ENCODE results near the gene ZNF236.
"Not testable (repeated sequence)": the region's sequence is repeated elsewhere in the genome, so short reads cannot be mapped to it uniquely, and the experiment has no call there.

The ZNF236 gene

DNA sequence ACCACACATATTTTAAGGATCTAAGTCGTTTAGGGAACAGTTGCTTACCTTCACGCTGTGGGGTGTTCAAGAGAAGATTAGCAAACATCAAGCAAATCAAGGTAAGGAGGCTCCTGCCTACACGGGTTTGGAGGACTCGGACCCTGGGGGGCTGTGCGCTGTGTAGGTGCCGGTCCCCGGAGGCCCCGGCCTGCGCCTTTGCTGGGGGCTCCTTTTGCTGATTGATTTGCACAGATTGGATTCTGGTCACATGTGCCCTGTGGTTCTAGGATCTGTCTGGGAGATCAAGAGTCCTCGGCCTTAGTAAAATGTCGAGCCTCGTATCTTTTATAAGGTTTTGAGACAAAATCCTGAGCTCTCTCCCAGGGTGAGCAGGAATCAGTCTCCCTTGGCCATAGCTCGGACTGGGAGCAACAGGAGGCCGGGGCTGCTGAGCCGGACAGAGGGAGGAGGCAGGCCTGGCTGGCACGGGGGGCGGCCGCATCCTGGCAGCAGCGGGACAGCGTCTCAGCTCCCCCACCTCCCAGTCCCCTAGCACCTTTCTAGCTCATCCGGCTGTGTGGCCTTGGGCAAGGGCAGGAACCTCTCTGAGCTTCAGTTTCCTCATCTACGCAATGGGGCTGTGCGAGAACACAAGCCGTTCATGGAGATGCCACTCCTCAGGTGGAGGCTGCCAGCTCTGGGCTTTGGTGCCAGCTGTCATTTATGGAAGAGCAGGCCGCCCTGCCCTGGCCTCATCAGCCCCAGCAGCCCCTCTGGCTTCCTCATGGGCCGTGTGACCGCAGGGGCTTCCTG is 163.0 kb downstream of the ZNF236 start:
- DNase-seq (ENCODE audit: low read depth in 1 of 2, low spot score in 1 of 2): no peak

DNA sequence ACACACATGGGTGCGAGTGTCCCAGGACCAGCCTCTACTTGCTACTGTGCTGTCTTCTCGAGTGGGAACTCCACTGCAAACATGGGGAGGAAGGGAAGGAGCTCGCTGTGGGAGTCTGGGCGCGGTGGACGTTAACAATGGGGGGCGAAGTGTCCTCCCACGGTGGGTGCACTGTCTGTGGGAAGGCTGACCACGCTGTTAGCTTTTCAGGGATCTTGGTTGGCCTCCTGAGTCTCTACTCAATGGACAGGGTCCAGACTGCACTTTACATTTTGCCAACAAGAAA is 163.5 kb downstream of the ZNF236 start:
- no peak for DNase-seq (ENCODE audit: low read depth in 1 of 2, low spot score in 1 of 2)

DNA sequence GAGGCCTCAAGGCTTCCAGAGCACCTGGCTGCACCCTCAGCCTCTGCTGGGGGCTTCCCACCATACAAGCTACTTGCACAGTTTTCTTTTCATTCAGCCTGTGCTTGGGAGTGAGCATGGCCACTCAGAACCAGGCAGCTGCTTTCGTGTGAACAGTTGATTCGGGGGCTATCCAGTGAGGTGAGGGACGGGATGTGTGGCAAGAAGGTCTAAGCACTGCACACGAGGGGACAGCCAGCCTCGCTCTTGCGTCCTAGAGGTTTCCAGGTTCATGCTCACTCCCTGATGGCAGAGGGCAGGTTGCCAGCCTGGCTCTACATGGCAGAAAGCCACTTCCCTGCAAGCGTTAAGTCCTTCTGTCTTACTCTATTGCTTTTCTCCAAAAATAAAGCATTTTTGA is 164.0 kb downstream of the ZNF236 start:
- no peak for DNase-seq (ENCODE audit: low read depth in 1 of 2, low spot score in 1 of 2)

DNA sequence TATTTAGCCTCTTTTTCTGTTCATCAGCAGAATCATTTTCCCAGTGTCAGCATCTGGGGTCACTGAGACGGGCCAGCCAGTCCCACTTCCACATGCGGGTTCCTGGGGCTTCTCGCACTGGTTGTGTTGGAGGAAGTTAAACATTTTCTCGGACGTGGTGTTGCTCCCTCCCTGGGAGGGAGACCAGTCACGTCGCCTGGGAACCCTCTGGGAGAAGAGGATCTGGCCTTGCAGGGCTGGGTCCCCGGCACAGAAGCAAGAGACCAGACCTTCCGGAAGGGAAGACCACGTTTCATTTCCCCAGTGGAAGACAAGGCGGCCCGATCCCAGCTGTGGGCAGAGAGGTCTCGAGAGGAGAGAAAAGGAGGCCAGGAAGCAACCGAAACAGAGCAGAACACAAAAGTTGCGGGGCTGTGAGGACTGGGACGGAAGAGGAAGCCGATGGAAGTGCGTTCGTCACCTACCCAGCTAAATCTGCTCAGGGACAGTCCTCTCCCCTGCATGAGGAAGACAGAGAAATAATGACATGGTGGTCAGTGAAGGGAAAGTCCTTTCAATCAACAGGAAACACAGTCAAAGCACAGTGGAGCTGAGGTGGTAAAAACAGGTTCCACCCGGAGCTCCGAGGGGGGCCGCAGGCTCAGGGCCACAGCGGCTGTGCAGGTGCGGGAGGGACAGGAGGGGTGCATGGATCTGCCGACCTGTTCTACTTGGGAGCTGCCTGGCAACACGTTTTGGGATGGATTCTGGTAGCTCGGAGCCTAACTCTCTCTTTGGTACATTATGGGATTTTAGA is 165.9 kb downstream of the ZNF236 start:
- DNase-seq (ENCODE audit: low read depth in 1 of 2, low spot score in 1 of 2): no peak

DNA sequence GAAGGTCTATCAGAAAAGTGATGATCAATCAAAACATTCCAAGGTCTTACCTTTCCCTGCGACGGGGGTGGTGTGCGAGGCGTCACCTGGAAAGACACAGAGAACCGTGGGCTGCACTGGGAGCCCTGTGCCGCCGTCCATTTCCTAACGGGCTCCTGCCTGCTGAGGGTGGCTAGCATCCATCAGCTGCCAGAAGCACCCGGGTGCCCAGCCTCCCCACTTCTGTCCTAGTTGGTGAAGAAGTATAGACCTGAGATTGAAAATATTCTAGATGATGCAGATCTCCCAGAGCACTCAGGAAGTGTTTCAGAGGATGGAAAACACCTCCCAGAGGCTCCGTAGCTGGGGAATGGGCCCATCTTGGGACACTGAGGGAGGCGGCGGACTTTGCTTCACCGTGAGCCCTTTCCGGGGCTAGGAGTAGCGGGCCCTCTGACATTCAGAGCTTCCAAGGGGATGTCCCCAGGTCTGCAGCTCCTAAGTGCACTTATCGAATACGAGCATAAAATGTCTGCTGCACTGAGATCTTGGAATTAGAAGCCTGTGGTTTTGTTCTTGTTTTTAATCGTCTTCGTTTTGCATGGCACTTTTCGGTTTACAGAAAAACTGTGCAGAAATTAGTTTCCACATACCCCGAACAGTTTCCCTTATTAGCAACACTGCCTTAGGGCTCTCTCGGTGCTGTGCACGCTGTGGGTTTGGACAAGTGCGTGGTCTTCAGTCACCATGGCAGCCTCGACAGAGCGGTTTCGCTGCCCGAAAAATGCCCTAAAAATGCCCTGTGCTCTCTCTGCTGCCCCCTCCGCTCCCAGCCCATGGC is 166.7 kb downstream of the ZNF236 start:
- DNase-seq (ENCODE audit: low read depth in 1 of 2, low spot score in 1 of 2): no peak

DNA sequence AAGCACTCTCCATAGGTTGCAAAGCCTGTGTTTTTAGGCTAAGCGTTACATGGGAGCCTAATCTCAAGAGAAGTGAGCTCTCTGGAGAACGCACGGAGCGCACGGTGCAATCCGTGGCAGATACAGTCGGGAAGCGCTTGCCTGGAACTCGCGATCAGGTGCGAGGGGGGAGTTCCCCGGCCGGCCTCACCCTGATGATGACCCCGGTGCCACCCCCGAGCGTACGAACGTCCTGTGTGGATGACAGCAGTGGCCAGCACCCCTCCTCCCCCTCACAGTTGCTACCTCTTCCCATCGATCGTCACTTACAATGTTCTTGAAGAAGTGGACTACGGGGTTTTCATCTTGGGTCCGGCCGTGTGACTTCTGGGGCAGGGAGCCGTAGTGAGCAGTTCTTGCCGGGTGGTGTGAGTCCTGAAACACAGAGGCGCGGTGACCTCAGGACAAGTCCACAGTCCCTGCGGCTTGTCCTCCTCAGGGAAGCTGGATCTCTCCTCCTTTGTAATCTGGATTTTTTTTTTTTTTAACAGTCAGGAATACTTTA is 167.4 kb downstream of the ZNF236 start:
- no peak for DNase-seq (ENCODE audit: low read depth in 1 of 2, low spot score in 1 of 2)

DNA sequence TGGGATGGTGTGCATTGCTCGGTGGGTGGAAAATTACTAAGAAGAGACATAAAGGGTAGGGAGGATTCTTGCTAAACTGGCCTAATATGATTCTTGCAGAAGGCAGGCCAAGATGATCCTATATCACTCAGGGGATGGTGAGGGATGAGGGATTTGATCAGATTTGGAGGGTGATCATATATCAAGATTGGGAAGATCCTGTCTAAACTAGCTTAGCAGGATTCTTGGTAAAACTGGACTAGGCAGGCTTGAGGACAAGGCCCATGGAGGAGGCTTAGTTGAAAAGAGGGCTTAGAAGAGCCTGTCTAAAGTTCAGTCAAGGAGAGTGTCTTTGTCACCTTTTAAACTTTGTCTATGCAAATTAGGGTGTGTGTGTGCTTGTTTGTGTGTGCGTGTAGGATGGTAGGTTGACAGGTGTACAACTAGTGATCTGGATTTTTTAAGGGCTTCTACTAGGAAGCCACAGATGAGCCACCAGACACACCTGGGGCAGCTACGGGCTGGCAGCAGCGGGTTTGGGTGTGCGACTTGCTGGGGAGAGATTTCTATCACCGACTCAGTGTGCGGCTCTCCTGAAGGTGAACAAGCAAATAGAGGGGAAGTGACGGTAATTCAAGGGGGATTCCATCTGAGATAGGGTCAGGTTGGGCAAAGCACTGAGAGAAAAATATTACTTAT is 168.1 kb downstream of the ZNF236 start:
- not testable (repeated sequence) for DNase-seq (ENCODE audit: low read depth in 1 of 2, low spot score in 1 of 2)

DNA sequence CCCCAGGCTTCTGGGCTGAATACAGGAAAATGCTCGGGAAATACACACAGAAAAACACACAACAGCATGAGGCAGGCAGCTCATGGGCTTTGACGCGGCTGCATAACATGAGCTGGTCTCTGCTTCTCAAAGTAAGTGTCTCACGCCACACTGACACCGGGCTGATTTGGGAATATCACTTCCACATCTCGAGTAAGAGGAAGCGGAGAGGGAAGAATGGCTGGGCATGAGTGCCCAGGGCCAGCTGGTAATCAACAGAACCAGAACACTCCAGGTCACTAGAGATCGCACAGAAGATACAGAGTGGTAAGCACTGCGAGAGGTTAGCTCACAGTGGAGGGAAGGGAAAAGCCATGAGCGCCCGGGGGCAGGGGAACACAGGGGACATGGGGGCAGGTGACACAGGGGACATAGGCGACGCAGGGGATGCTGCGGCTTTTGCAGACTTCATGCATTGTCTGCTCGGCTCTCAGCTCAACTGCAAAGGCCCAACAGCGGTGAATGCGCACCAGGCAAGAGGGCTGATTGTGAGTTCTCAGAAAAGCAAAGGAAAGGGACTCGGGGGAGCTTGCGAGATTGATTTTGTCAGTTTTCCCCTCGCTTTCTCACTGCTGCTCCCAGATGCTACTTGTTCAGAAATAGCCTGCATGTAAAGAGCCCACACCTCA is 168.8 kb downstream of the ZNF236 start:
- DNase-seq (ENCODE audit: low read depth in 1 of 2, low spot score in 1 of 2): no peak

DNA sequence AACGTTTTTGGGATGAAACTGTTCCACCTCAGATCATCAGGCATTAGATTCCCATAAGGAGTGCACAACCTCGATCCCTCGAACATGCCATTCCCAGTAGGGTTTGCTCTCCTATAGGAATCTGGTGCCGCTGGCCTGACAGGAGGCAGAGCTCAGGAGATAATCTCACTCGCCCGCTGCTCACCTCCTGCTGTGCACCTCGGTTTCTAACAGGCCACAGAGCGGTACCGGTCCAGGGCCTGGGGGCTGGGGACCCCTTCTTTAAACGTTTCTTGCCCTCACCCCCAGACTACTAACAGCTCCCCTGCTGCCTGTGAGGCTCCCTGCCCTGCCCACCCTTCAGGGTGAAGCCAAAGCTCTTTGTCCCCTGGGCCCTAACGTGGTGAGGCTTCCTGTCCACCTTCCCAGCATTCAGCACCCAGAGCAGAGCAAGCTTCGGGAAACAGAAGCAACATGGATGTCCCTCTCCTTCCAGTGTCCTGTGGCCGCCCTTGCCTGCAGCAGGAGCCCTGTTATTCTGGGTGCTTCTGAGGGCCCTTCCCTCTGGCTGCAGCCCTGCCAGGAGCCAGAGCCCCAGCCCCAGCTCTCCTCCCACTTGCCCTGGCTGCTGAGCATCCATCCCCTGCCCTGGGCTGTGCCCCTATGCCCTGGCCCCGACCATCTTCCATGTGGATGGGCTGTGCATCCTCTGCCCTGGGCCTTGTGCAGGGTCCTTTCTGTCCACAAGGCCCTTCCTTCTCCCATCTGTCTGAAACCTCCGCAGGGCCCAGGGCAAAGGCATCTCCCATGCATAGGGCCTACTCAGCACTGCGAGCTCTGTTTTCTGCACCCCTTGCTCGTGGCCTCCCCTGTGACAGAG is 170.1 kb downstream of the ZNF236 start:
- no peak for DNase-seq (ENCODE audit: low read depth in 1 of 2, low spot score in 1 of 2)

DNA sequence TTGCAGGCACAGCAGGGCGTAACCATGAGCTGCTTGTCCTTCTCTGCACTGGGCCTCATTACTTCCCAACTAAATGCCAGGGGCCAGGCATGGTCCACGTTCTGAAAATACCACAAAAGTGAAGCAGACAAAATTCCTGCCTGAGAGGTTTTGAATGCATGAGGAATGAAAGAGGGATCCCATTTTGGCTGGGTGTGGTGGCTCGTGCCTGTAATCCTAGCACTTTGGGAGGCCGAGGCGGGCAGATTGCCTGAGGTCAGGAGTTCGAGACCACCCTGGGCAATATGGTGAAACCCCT is 170.7 kb downstream of the ZNF236 start:
- DNase-seq (ENCODE audit: low read depth in 1 of 2, low spot score in 1 of 2): no peak

DNA sequence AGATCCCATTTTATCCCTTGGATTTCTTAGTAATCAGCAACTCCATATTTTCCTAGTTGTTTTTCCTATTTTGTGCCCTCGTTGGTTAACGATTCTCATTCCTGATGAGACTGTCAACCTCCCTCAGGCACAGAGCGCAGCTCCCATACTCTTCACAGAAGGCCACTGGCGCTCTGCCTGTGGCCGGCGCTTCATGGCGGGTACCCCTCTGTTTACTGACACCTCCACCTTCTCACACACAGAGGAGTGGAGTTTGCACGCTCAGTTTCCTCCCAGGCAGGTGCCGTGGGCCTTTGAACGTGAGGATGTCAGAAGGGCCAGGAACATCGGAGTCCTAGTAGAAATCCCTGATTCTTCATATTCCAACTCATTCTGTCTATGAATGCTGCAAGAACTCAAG is 171.2 kb downstream of the ZNF236 start:
- DNase-seq (ENCODE audit: low read depth in 1 of 2, low spot score in 1 of 2): no peak

DNA sequence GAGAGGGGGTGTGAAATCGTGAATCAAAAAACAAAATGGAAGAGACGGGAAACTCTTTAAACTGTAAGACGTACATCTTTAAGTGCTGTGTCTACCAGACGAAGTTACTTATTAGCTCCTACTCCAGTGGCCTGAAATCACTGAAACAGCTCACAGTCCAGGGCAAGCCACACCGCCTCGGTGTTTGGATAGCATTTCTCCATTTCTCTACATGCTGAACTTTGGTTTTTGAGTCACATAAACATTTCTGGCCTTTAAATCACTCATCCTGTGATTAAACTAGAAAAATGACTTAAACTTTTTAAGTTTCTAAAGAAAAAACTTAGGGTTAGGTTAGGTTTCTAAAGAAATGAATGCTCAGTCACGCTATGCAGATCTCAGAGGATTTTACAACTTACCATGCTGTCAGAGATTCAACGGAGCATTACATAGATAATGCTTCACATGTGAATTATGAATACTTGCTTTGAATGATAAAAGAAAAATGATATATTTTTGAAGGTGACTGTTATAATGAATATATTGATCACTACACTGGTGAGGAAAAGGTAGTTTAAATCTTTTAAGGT is 171.8 kb downstream of the ZNF236 start:
- DNase-seq (ENCODE audit: low read depth in 1 of 2, low spot score in 1 of 2): no peak

DNA sequence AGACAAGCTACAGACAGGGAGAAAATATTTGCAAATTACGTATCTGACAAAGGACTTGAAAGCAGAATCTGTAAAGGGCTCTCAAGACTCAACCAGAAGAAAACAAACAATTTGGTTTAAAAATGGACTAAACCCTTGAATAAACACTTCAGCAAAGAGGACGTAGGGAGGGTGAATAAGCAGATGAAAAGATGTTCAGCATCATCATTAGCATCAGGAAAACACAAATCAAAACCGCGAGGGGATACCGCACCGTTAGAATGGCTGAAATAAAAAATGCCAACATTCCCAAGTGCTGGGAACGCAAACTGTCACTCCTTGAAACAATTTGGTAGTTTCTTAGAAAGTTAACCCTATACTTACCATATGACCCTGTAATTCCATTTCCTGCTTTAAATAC is 173.5 kb downstream of the ZNF236 start:
- DNase-seq (ENCODE audit: low read depth in 1 of 2, low spot score in 1 of 2): no peak

DNA sequence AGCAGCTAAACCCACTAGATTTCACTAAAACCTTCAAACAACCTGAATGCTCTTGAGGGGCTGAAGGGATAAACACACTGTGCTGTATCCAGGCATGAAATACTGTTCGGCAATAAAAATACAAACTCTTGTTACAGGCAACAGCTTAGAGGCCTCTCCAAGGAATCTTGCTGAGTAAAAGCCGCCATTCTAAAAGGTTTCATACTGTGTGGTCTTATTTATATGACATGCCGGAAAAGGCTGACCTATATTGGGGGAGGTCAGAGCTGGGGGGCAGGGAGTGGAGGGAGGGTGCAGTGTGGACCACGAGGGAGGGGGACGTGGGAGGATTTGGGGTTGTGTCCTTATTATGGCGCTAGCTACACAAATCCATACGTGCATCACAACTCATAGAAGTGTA is 174.1 kb downstream of the ZNF236 start:
- no peak for DNase-seq (ENCODE audit: low read depth in 1 of 2, low spot score in 1 of 2)

DNA sequence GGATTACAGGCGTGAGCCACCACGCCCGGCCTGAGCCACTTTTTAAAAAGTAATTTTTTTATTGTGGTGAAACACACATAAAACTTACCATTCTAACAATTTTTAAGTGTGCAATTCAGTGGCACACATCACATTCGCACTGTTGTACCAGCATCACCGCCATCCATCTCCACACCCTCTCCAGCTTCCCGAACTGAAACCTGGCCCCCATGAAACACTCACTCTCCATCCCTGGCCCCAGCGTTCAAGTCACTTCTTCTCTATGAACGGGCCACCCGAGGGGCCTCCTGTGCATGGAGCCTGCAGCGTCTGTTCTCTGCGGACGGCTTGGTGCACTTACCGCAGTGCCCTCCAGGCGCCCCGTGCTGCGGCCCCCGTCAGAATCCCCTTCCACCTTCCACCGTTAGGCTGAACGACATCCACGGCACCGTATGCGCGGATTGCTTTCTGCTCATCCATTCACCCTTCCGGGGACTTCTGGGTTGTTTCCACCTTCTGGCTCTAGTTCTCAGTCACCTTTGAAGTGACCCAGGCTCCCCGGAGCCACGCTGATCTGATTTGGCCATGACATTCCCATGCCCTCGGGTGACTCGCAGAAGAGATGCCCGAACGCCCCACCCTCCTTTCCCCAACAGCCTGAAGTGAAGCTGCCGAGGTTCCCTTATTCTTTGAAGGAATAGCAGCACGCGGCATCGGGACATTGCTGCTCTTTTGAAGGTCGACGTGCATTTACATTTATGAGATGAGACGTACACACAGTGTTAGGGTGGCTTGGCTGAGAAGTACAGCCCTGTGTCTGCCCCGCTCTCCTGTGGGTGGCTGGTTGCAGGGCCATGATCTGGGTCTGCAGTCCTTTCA is 175.8 kb downstream of the ZNF236 start:
- no peak for DNase-seq (ENCODE audit: low read depth in 1 of 2, low spot score in 1 of 2)

DNA sequence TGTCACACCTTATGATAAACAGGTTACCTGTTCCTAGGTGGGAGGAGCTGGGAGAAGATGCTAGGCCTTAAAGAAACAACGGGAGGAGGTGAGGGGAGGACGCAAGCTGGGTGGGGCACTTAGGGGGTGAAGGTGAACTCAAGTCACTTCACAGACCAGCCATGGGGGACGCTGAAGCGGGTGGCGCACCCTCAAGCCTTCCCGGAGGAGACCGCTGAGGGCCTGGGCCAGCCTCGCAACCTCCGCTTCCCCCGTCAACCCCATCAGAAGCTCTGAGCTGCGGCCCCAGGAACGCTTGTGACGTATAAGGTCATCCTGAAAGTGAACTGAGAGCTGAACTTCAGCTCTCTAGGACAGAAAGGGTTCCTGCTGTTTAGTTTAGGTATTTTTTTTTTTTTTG is 176.7 kb downstream of the ZNF236 start:
- no peak for DNase-seq (ENCODE audit: low read depth in 1 of 2, low spot score in 1 of 2)

DNA sequence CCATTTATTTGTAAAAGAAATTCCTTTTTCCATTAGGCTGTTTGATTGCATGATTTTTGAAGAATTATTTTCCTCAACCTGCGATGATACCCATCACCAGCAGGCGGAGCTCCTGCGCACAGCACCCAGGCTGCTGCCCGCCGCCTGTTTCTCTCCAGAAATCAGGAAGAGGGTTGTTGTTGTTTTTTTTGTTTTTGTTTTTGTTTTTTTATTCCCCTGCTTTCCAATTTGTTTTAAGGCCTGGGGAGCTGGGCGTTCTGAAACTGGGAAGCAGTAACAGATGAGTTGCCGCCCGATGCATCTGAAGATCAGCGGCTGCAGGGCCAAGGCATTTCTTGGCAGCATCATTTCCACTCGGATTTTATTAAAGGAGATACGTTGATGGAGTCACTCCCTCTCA is 178.2 kb downstream of the ZNF236 start:
- peak; percentile 15 for DNase-seq (ENCODE audit: low read depth in 1 of 2, low spot score in 1 of 2)

DNA sequence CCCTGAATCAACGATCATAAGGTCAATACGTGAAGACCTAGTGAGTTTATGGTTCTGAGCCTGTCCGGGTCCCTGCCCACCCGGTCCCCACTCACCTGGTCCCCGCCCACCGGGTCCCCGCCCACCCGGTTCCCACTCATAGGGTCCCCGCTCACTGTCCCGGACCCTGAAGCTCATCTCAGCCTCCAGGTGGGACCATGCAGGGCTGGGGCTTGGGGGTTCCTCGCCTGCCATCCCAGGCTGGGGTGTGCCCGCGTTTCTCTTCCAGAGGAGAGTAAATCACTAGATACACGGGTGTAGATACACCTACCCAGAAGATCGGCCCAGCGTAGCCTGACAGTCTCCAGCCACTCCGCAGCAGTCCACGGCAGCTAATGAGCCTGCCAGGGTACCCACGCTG is 178.7 kb downstream of the ZNF236 start:
- no peak for DNase-seq (ENCODE audit: low read depth in 1 of 2, low spot score in 1 of 2)

DNA sequence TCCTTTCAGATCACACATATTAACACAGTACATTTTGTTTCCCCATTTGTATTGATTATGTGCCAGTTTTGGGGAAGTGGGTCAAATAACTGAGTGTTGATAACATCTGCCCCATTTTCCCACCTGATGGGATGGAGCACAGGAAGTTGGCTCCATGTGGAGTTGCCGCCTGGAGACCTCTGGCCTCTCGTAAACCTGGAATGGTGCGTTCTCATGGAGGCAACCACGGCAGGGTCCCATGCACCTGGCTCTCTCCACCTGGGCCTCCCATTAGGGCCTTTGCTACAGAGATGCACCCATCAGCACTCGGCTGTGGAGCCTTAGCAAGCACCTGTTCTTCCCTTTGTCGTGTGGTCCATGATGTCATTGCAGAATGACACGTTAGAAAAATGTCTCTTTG is 179.6 kb downstream of the ZNF236 start:
- no peak for DNase-seq (ENCODE audit: low read depth in 1 of 2, low spot score in 1 of 2)
